ENCODE data around the gene NELFA.

DNA sequence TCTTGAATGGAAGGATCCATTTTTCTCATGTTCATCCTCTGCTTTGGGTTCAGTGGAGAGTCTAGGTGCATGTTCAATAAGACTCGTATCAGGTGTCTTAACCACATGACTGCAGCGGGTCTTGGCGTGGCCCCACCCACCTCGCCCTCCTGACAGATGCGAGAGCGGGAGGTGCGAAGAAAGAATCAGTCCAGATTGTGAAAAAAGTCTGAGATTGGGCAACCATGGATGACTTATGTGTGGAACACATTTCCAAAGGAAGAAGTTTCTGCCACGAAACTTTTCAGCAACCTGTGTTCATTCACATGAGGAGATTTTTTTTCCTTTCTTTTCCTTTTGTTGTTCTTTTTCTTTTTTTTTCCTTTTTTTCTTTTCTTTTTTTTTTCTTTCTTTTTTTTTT lies 70.7 kb downstream of the NELFA start:
- TF ChIP-seq, protein P1, sequence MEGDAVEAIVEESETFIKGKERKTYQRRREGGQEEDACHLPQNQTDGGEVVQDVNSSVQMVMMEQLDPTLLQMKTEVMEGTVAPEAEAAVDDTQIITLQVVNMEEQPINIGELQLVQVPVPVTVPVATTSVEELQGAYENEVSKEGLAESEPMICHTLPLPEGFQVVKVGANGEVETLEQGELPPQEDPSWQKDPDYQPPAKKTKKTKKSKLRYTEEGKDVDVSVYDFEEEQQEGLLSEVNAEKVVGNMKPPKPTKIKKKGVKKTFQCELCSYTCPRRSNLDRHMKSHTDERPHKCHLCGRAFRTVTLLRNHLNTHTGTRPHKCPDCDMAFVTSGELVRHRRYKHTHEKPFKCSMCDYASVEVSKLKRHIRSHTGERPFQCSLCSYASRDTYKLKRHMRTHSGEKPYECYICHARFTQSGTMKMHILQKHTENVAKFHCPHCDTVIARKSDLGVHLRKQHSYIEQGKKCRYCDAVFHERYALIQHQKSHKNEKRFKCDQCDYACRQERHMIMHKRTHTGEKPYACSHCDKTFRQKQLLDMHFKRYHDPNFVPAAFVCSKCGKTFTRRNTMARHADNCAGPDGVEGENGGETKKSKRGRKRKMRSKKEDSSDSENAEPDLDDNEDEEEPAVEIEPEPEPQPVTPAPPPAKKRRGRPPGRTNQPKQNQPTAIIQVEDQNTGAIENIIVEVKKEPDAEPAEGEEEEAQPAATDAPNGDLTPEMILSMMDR (IDR thresholded peaks at IDR 0.05): no peak
- no peak for TF ChIP-seq POLR2A (IDR thresholded peaks at IDR 0.05)
